ENCODE measurements around the gene RYR3. TPM values are rescaled to one million over a fixed set of nuclear protein-coding genes. Genes with fewer than 3 reads are reported as not detected.

RYR3 gene
- polyA plus RNA-seq, 1 donor, result 6.5 TPM

GRCh38 chr15:33293713-33294334 is 16.9 kb upstream of the RYR3 start:
- 30% methylated on average over 2 of the region's 19 CpGs for WGBS (ENCODE audit: insufficient coverage, low lambda C conversion rate)
- H3K27ac ChIP-seq (ENCODE audit: low read length), result no peak overlapping the region
- H3K36me3 ChIP-seq (ENCODE audit: control insufficient read depth, insufficient read depth, low read length), result no peaks in the 10 kb centered on the region
- H3K4me1 ChIP-seq (ENCODE audit: control insufficient read depth, insufficient read depth, low read length), result no peaks in the 10 kb centered on the region
- H3K27me3 ChIP-seq (ENCODE audit: control insufficient read depth, insufficient read depth, low read length), result peaks cover 13% of the 10 kb centered on the region
- H3K4me3 ChIP-seq (ENCODE audit: low read length), result no peak overlapping the region
- no peaks in the 10 kb centered on the region for H3K9me3 ChIP-seq (ENCODE audit: control insufficient read depth, low read depth, low read length)
- DNase-seq, result no peak

- H3K4me1 ChIP-seq (ENCODE audit: control insufficient read depth, insufficient read depth, low read length), result no peaks in the 10 kb centered on the region
- H3K4me3 ChIP-seq (ENCODE audit: low read length), result no peak overlapping the region
- H3K27me3 ChIP-seq (ENCODE audit: control insufficient read depth, insufficient read depth, low read length), result peaks cover 13% of the 10 kb centered on the region
- H3K36me3 ChIP-seq (ENCODE audit: control insufficient read depth, insufficient read depth, low read length), result no peaks in the 10 kb centered on the region
- DNase-seq, result no peak
- no peak overlapping the region for H3K27ac ChIP-seq (ENCODE audit: low read length)
- no peaks in the 10 kb centered on the region for H3K9me3 ChIP-seq (ENCODE audit: control insufficient read depth, low read depth, low read length)
These were observed 14.7 kb upstream of the RYR3 start for GRCh38 chr15:33296050-33296449.

GRCh38 chr15:33296856-33297255 is 13.9 kb upstream of the RYR3 start:
- Histone ChIP-seq H3K27me3 (ENCODE audit: control insufficient read depth, insufficient read depth, low read length) (peaks cover 13% of the 10 kb centered on the region), H3K27ac (ENCODE audit: low read length) (no peak overlapping the region), H3K4me3 (ENCODE audit: low read length) (no peak overlapping the region), H3K36me3 (ENCODE audit: control insufficient read depth, insufficient read depth, low read length) (no peaks in the 10 kb centered on the region), H3K9me3 (ENCODE audit: control insufficient read depth, low read depth, low read length) (no peaks in the 10 kb centered on the region), H3K4me1 (ENCODE audit: control insufficient read depth, insufficient read depth, low read length) (no peaks in the 10 kb centered on the region)
- WGBS (ENCODE audit: insufficient coverage, low lambda C conversion rate), result no CpG with 5 or more reads among the region's 2 CpGs
- no peak for DNase-seq

- no peak for DNase-seq
- H3K27me3 ChIP-seq (ENCODE audit: control insufficient read depth, insufficient read depth, low read length), result peaks cover 10% of the 10 kb centered on the region
- 40% methylated on average over 1 of the region's 4 CpGs for WGBS (ENCODE audit: insufficient coverage, low lambda C conversion rate)
These were observed 12.1 kb upstream of the RYR3 start for GRCh38 chr15:33298631-33299030.

GRCh38 chr15:33304924-33305323 is 5.8 kb upstream of the RYR3 start:
- Histone ChIP-seq H3K4me3 (ENCODE audit: low read length) (no peak overlapping the region), H3K27me3 (ENCODE audit: control insufficient read depth, insufficient read depth, low read length) (peaks cover 15% of the 10 kb centered on the region), H3K36me3 (ENCODE audit: control insufficient read depth, insufficient read depth, low read length) (no peaks in the 10 kb centered on the region), H3K27ac (ENCODE audit: low read length) (no peak overlapping the region), H3K9me3 (ENCODE audit: control insufficient read depth, low read depth, low read length) (no peaks in the 10 kb centered on the region), H3K4me1 (ENCODE audit: control insufficient read depth, insufficient read depth, low read length) (no peaks in the 10 kb centered on the region)
- DNase-seq, result no peak
- 73% methylated on average over 3 of the region's 5 CpGs for WGBS (ENCODE audit: insufficient coverage, low lambda C conversion rate)

More at GRCh38 chr15:33298631-33299030, 12.1 kb upstream of the RYR3 start:
- Histone ChIP-seq H3K36me3 (ENCODE audit: control insufficient read depth, insufficient read depth, low read length) (no peaks in the 10 kb centered on the region), H3K9me3 (ENCODE audit: control insufficient read depth, low read depth, low read length) (no peaks in the 10 kb centered on the region), H3K4me1 (ENCODE audit: control insufficient read depth, insufficient read depth, low read length) (no peaks in the 10 kb centered on the region), H3K27ac (ENCODE audit: low read length) (no peak overlapping the region), H3K4me3 (ENCODE audit: low read length) (no peak overlapping the region)

GRCh38 chr15:33309602-33310276 is 1.0 kb upstream of the RYR3 start:
- Histone ChIP-seq H3K4me1 (ENCODE audit: control insufficient read depth, insufficient read depth, low read length) (no peaks in the 10 kb centered on the region), H3K36me3 (ENCODE audit: control insufficient read depth, insufficient read depth, low read length) (no peaks in the 10 kb centered on the region), H3K4me3 (ENCODE audit: low read length) (no peak overlapping the region), H3K27me3 (ENCODE audit: control insufficient read depth, insufficient read depth, low read length) (peaks cover 52% of the 10 kb centered on the region), H3K9me3 (ENCODE audit: control insufficient read depth, low read depth, low read length) (no peaks in the 10 kb centered on the region), H3K27ac (ENCODE audit: low read length) (no peak overlapping the region)
- DNase-seq, result peak in 1 of 2 donors; percentile 5
- WGBS (ENCODE audit: insufficient coverage, low lambda C conversion rate), result 40% methylated on average over 1 of the region's 7 CpGs

- peaks cover 53% of the 10 kb centered on the region for H3K27me3 ChIP-seq (ENCODE audit: control insufficient read depth, insufficient read depth, low read length)
- H3K36me3 ChIP-seq (ENCODE audit: control insufficient read depth, insufficient read depth, low read length), result no peaks in the 10 kb centered on the region
- no peaks in the 10 kb centered on the region for H3K9me3 ChIP-seq (ENCODE audit: control insufficient read depth, low read depth, low read length)
- DNase-seq, result no peak
- peak overlapping the region; percentile 31 for H3K4me3 ChIP-seq (ENCODE audit: low read length)
- no CpG with 5 or more reads among the region's 38 CpGs for WGBS (ENCODE audit: insufficient coverage, low lambda C conversion rate)
- no peak overlapping the region for H3K27ac ChIP-seq (ENCODE audit: low read length)
- no peaks in the 10 kb centered on the region for H3K4me1 ChIP-seq (ENCODE audit: control insufficient read depth, insufficient read depth, low read length)
These were observed 675 bp downstream of the RYR3 start for GRCh38 chr15:33311312-33311971.

- H3K4me3 ChIP-seq (ENCODE audit: low read length), result no peak overlapping the region
These were observed 2.7 kb downstream of the RYR3 start for GRCh38 chr15:33313491-33313890.

GRCh38 chr15:33314069-33314468 is 3.3 kb downstream of the RYR3 start:
- Histone ChIP-seq H3K27me3 (ENCODE audit: control insufficient read depth, insufficient read depth, low read length) (peaks cover 52% of the 10 kb centered on the region), H3K36me3 (ENCODE audit: control insufficient read depth, insufficient read depth, low read length) (no peaks in the 10 kb centered on the region), H3K9me3 (ENCODE audit: control insufficient read depth, low read depth, low read length) (no peaks in the 10 kb centered on the region), H3K27ac (ENCODE audit: low read length) (no peak overlapping the region), H3K4me1 (ENCODE audit: control insufficient read depth, insufficient read depth, low read length) (no peaks in the 10 kb centered on the region), H3K4me3 (ENCODE audit: low read length) (no peak overlapping the region)
- DNase-seq, result no peak
- WGBS (ENCODE audit: insufficient coverage, low lambda C conversion rate), result no CpG with 5 or more reads among the region's 5 CpGs

More at GRCh38 chr15:33313491-33313890, 2.7 kb downstream of the RYR3 start:
- Histone ChIP-seq H3K27ac (ENCODE audit: low read length) (no peak overlapping the region), H3K4me1 (ENCODE audit: control insufficient read depth, insufficient read depth, low read length) (no peaks in the 10 kb centered on the region), H3K36me3 (ENCODE audit: control insufficient read depth, insufficient read depth, low read length) (no peaks in the 10 kb centered on the region), H3K27me3 (ENCODE audit: control insufficient read depth, insufficient read depth, low read length) (peaks cover 53% of the 10 kb centered on the region), H3K9me3 (ENCODE audit: control insufficient read depth, low read depth, low read length) (no peaks in the 10 kb centered on the region)
- WGBS (ENCODE audit: insufficient coverage, low lambda C conversion rate), result no CpG with 5 or more reads among the region's 1 CpG
- no peak for DNase-seq

GRCh38 chr15:33315044-33315443 is 4.3 kb downstream of the RYR3 start:
- Histone ChIP-seq H3K4me3 (ENCODE audit: low read length) (no peak overlapping the region), H3K27me3 (ENCODE audit: control insufficient read depth, insufficient read depth, low read length) (peaks cover 42% of the 10 kb centered on the region), H3K9me3 (ENCODE audit: control insufficient read depth, low read depth, low read length) (no peaks in the 10 kb centered on the region), H3K27ac (ENCODE audit: low read length) (no peak overlapping the region), H3K36me3 (ENCODE audit: control insufficient read depth, insufficient read depth, low read length) (no peaks in the 10 kb centered on the region), H3K4me1 (ENCODE audit: control insufficient read depth, insufficient read depth, low read length) (no peaks in the 10 kb centered on the region)
- no CpG with 5 or more reads among the region's 7 CpGs for WGBS (ENCODE audit: insufficient coverage, low lambda C conversion rate)
- DNase-seq, result no peak

All from large intestine (tissue), 3 donors.